HEK293 (cell line): ENCODE data around the gene MPPED1.

Source experiments
- KLF8 ChIP-seq: fragments of 450-650 bp; formaldehyde crosslinking; IDR thresholded peaks from 2 replicates; pipeline ENCODE4 v1.5.1; 2016; ENCODE audit warnings: missing biosample characterization, missing genetic modification characterization
- SP2 ChIP-seq: fragments of 450-650 bp; formaldehyde crosslinking; IDR thresholded peaks from 2 replicates; pipeline ENCODE4 v1.5.1; 2016; ENCODE audit warnings: missing biosample characterization, missing genetic modification characterization
- ZNF274 ChIP-seq, 2 experiments: fragments of 200-500 bp in 1 of 2; fragments of 450-650 bp in 1 of 2; sonication (Bioruptor generic) in 1 of 2; formaldehyde crosslinking in 1 of 2; IDR thresholded peaks; 2 replicates each; pipeline versions ENCODE4 v1.5.1 to v1.6.1; 2014 to 2016; ENCODE audit warnings: borderline replicate concordance in 1 of 2, inconsistent platforms in 1 of 2, low read length in 1 of 2, missing biosample characterization in 1 of 2, missing genetic modification characterization in 1 of 2
- TF ChIP-seq, protein P1 (sequence below): fragments of 450-650 bp; formaldehyde crosslinking; IDR thresholded peaks from 2 replicates; pipeline ENCODE4 v1.5.1; 2016; ENCODE audit warnings: missing biosample characterization, missing genetic modification characterization
- TF ChIP-seq, protein P2 (sequence below): fragments of 450-650 bp; formaldehyde crosslinking; IDR thresholded peaks from 2 replicates; pipeline ENCODE4 v1.5.1; 2016; ENCODE audit warnings: missing biosample characterization, missing genetic modification characterization, low read depth

DNA sequence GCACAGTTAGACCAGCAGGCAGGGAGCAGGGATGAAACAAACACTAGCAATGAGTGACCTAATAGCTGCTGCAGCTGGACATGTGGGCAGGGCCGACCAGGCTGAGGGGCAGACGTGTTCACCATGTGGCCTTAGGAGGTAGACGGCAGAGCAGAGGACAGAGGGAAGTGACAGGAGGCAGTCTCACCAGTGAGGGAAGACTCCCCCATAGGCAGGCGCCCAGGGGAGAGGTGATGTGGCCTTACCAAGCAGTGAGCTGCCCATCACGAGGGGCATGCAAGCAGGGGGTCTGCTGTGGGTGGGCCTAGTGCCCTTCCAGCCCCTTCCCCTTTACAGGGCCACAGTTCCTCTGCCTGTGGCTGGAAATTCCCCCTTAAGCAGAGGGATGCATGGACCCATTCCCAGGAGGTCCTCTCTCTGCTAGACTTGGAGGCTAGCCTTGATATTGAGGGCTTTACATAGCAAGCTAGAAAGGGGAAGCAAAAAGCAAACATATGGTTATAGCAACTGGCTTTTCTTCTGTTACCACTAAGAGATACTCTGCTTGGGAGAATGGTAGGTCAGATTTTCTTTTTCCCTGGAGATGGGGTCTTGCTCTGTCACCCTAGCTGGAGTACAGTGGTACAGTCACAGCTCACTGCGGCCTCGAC lies 67.6 kb downstream of the MPPED1 start:
- no peak for TF ChIP-seq KLF8 (tag by site-specific recombination)
- TF ChIP-seq, protein P1, sequence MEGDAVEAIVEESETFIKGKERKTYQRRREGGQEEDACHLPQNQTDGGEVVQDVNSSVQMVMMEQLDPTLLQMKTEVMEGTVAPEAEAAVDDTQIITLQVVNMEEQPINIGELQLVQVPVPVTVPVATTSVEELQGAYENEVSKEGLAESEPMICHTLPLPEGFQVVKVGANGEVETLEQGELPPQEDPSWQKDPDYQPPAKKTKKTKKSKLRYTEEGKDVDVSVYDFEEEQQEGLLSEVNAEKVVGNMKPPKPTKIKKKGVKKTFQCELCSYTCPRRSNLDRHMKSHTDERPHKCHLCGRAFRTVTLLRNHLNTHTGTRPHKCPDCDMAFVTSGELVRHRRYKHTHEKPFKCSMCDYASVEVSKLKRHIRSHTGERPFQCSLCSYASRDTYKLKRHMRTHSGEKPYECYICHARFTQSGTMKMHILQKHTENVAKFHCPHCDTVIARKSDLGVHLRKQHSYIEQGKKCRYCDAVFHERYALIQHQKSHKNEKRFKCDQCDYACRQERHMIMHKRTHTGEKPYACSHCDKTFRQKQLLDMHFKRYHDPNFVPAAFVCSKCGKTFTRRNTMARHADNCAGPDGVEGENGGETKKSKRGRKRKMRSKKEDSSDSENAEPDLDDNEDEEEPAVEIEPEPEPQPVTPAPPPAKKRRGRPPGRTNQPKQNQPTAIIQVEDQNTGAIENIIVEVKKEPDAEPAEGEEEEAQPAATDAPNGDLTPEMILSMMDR (tag by site-specific recombination) = no peak
- TF ChIP-seq SP2 (tag by site-specific recombination) = no peak
- no peak for TF ChIP-seq ZNF274 (IDR thresholded peaks at IDR 0.05; ENCODE audit: low read length)
- no peak for TF ChIP-seq ZNF274 (tag by site-specific recombination; IDR thresholded peaks at IDR 0.05; ENCODE audit: borderline replicate concordance)
- TF ChIP-seq, protein P2, sequence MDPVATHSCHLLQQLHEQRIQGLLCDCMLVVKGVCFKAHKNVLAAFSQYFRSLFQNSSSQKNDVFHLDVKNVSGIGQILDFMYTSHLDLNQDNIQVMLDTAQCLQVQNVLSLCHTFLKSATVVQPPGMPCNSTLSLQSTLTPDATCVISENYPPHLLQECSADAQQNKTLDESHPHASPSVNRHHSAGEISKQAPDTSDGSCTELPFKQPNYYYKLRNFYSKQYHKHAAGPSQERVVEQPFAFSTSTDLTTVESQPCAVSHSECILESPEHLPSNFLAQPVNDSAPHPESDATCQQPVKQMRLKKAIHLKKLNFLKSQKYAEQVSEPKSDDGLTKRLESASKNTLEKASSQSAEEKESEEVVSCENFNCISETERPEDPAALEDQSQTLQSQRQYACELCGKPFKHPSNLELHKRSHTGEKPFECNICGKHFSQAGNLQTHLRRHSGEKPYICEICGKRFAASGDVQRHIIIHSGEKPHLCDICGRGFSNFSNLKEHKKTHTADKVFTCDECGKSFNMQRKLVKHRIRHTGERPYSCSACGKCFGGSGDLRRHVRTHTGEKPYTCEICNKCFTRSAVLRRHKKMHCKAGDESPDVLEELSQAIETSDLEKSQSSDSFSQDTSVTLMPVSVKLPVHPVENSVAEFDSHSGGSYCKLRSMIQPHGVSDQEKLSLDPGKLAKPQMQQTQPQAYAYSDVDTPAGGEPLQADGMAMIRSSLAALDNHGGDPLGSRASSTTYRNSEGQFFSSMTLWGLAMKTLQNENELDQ (tag by site-specific recombination) = no peak
